ENCODE data around the gene ANKRD55.
"Not testable (repeated sequence)": the region's sequence is repeated elsewhere in the genome, so short reads cannot be mapped to it uniquely, and the experiment has no call there.

ANKRD55 gene

GRCh38 chr5:56207537-56207936 is 25.6 kb downstream of the ANKRD55 start:
- no peak for DNase-seq (ENCODE audit: low read depth)

- DNase-seq (ENCODE audit: low read depth) = no peak
Measured at GRCh38 chr5:56206126-56206910, 26.8 kb downstream of the ANKRD55 start.

- DNase-seq (ENCODE audit: low read depth) = not testable (repeated sequence)
Measured at GRCh38 chr5:56203936-56204335, 29.2 kb downstream of the ANKRD55 start.

GRCh38 chr5:56202483-56202882 is 30.6 kb downstream of the ANKRD55 start:
- DNase-seq (ENCODE audit: low read depth) = no peak

- not testable (repeated sequence) for DNase-seq (ENCODE audit: low read depth)
Measured at GRCh38 chr5:56201762-56202261, 31.3 kb downstream of the ANKRD55 start.

GRCh38 chr5:56200971-56201666 is 32.0 kb downstream of the ANKRD55 start:
- DNase-seq (ENCODE audit: low read depth) = peak; percentile 54

- no peak for DNase-seq (ENCODE audit: low read depth)
Measured at GRCh38 chr5:56195016-56195415, 38.1 kb downstream of the ANKRD55 start.

- DNase-seq (ENCODE audit: low read depth) = no peak
Measured at GRCh38 chr5:56192246-56192645, 40.9 kb downstream of the ANKRD55 start.

- no peak for DNase-seq (ENCODE audit: low read depth)
Measured at GRCh38 chr5:56191656-56192055, 41.5 kb downstream of the ANKRD55 start.

GRCh38 chr5:56190497-56190896 is 42.6 kb downstream of the ANKRD55 start:
- DNase-seq (ENCODE audit: low read depth) = peak; percentile 13

GRCh38 chr5:56185768-56186311 is 47.3 kb downstream of the ANKRD55 start:
- DNase-seq (ENCODE audit: low read depth) = no peak

- DNase-seq (ENCODE audit: low read depth) = no peak
Measured at GRCh38 chr5:56183506-56183905, 49.6 kb downstream of the ANKRD55 start.

GRCh38 chr5:56179442-56179841 is 53.7 kb downstream of the ANKRD55 start:
- no peak for DNase-seq (ENCODE audit: low read depth)

GRCh38 chr5:56178823-56179222 is 54.3 kb downstream of the ANKRD55 start:
- no peak for DNase-seq (ENCODE audit: low read depth)

GRCh38 chr5:56176871-56177533 is 56.1 kb downstream of the ANKRD55 start:
- DNase-seq (ENCODE audit: low read depth) = no peak

- no peak for DNase-seq (ENCODE audit: low read depth)
Measured at GRCh38 chr5:56176155-56176798, 56.9 kb downstream of the ANKRD55 start.

GRCh38 chr5:56175488-56175887 is 57.6 kb downstream of the ANKRD55 start:
- no peak for DNase-seq (ENCODE audit: low read depth)

- no peak for DNase-seq (ENCODE audit: low read depth)
Measured at GRCh38 chr5:56175021-56175420, 58.1 kb downstream of the ANKRD55 start.

- no peak for DNase-seq (ENCODE audit: low read depth)
Measured at GRCh38 chr5:56172241-56172640, 60.9 kb downstream of the ANKRD55 start.

- no peak for DNase-seq (ENCODE audit: low read depth)
Measured at GRCh38 chr5:56170557-56170956, 62.6 kb downstream of the ANKRD55 start.

GRCh38 chr5:56169949-56170348 is 63.2 kb downstream of the ANKRD55 start:
- no peak for DNase-seq (ENCODE audit: low read depth)

- DNase-seq (ENCODE audit: low read depth) = no peak
Measured at GRCh38 chr5:56169281-56169680, 63.8 kb downstream of the ANKRD55 start.

All from stimulated activated CD4-positive, alpha-beta T cell treated with anti-CD3 and anti-CD28 coated beads, Interleukin-2, amount 100 ng/mL, for 4 hours (primary cell).